Measurements from ENCODE around the gene WDR5.
A peak's percentile ranks its signal among the peaks of the same experiment; 100 is the strongest.

The WDR5 gene

GRCh38 chr9:134155812-134156377 is 20.0 kb downstream of the WDR5 start:
- intact Hi-C loops (cut with DNase I): no loop called here
- DNase-seq: no peak

DNA sequence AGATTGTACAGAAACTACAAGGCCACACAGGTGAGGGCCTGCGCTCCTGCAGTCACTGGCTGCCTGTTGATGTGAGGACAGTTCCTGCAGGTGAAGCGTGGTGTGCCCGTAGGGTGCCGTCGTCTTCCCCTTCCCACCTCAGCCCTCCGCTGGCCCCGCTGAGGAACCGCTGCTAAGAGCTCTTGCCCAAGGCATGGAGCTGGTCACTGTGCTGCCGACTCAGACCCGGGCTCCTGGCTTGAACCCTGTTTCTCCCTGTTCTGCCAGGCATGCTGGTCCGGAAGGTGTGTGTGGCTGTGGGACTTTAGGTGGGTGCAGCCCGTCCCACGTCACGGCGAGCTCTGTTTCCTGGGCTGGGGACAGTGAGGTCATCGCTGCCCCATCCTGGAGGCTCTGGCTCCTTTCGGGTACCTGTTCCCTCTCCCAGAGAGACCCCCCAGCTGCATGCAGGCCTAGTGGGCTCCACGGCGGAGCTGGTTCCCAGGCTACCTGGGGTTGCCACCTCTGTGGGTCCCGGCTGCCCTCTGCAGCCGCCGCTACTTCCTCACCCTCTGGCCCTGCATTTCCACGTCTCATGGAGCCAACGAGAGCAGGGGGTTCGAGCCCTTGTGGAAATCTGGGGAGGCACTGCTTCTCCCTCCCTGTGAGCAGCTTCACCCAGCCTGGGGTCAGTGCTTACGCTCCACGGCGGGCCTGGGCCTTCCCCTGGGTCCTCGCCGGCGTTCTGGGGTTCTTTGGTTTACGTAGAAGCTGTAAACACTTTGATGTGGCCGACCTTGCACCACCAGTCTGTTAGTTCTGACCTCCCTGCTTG is 20.9 kb downstream of the WDR5 start:
- peak in 1 of 10 donors; percentile 76 for DNase-seq
- intact Hi-C loops (cut with DNase I): no loop called here

DNA sequence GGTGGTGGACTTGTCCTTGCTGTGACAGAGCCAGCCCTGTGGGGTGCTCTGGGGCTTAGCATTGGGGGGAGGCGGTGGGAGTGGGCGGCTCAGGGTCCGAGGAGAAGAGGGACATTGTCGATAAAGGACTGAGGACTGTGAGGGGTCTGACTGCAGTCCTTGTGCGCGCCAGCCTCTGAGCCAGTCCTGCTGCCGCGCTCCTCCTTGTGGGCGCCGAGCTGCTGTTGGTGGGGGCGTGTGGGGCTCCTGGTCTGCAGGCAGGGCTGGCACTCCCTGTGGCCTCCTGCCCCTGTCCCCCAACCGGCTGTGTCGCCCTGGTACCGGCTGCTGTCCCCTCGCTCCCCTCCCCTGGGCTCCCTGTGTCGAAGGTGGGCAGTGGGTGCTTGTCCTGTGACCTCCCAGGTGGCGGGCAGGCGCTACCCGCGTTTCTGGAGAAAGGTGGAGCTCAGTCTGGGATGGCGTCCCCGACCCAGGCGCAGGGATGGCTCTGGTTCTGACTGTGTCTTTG is 21.6 kb downstream of the WDR5 start:
- DNase-seq: peak in 2 of 10 donors; percentile 60 to 70
- intact Hi-C loops (cut with DNase I): no loop called here

GRCh38 chr9:134158242-134158641 is 22.4 kb downstream of the WDR5 start:
- intact Hi-C loops (cut with DNase I): no loop called here
- peak in 4 of 10 donors; percentile 26 to 78 (median 51) for DNase-seq

GRCh38 chr9:134158753-134159392 is 23.0 kb downstream of the WDR5 start:
- intact Hi-C loops (cut with DNase I): no loop called here
- peak in 1 of 10 donors; percentile 67 for DNase-seq

- intact Hi-C loops (cut with DNase I): no loop called here
- no peak for DNase-seq
Measured at GRCh38 chr9:134159566-134160245, 23.8 kb downstream of the WDR5 start.

GRCh38 chr9:134161647-134162046 is 25.8 kb downstream of the WDR5 start:
- intact Hi-C loops (cut with DNase I): no loop called here
- no peak for DNase-seq

DNA sequence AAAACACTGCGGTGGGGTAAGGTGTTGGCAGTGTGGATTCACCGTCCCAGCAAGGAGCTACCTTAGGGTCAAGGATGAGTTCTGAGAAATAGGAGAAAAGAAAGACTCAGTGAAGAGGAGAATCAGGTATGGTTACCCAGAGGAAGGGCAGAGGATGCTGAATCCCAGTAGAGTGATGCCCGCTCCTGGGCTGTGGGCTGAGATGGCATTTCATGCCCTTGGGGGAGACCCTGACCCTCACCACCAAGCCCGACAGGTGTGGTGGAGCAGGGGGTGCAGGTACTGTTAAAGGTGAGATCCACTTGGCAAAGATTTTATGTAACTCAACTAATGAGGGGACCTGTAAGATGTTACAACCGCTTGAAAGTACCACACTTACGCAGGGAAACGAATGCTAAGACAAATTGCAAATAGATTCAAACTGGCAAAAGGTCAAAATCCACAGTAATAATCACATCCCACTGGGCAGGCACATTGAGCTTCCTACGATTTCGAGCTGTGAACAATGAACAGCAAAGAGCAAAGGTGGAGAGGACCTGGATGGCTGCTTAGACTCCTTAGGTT is 26.4 kb downstream of the WDR5 start:
- peak in 1 of 10 donors; percentile 70 for DNase-seq
- intact Hi-C loops (cut with DNase I): no loop called here

- intact Hi-C loops (cut with DNase I): no loop called here
- DNase-seq: peak in 1 of 10 donors; percentile 70
Measured at GRCh38 chr9:134162926-134163370, 27.1 kb downstream of the WDR5 start.

- intact Hi-C loops (cut with DNase I): loop anchor here (2.0 kb wide), 1 partner anchor 27 kb away; the partner anchor contains the start of gene WDR5
- DNase-seq: peak in 7 of 10 donors; percentile 45 to 93 (median 51)
Measured at GRCh38 chr9:134163371-134164196, 27.7 kb downstream of the WDR5 start.

DNA sequence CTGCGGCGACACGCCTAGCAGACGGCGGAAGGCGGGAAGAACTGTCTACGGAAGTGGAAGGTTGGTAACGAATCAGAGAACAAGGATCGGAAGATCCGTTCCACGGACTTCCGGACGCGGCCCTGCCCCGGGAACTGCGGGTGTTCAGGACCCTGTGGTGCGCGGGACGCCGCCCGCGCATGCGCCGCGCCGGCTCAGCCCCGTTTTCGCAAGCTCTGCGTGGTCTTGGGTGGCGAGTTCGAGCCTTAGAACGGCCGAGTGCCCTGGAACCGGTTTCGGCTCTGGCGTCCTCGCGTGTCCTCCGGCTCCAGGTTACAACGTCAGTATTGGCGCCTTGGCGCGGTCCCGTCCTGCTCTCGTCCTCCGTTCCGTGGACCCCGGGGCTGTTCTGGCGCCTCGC is 29.0 kb downstream of the WDR5 start:
- DNase-seq: no peak
- intact Hi-C loops (cut with DNase I): loop anchor here (2.0 kb wide), 1 partner anchor 28 kb away; the partner anchor contains the start of gene WDR5

DNA sequence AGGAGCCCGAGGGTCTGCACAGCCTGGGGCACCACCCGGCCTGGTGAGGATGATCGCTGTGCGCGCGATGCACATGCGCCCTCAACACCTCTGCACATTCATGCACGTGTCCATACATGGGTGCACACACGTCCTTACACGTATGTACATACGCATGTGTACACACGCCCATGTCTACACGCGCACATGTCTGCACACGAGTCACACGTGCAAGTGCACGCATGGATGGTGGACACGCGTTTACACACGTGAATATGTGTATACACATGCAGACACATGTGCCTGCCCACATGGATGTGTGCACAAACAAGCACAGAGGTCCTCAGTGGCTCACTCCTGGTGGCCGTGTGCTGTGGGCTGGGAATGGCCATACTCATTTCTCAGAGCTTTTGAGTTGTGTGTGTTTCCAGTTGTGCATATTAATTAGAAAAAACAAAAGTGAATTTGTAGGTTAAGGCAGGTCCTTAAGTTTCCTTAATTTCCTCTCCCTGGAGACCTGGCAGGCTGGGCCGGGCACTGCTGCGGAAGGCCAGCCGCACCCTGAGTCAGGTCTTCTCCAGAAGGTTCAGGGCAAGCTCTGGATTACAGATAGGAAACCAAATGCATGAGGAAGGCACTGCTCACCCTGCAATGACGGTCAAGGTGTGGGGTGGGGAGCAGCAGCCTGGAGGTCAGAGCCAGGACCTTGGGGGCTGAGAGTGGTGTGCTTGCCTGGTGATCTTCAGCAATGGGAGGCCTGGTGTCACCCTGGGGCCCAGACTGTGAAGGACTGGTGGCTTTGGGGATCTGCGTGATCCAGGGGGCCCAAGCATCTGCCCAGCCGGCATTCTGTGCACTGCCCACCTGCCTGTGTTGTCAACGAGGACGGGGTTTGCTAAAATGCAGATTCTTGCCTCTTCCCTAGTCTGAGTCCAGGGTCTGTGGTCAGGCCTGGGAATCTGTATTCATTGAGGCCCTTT is 29.8 kb downstream of the WDR5 start:
- peak in 1 of 10 donors; percentile 81 for DNase-seq
- intact Hi-C loops (cut with DNase I): loop anchor here (2.0 kb wide), 1 partner anchor 29 kb away; the partner anchor contains the start of gene WDR5

DNA sequence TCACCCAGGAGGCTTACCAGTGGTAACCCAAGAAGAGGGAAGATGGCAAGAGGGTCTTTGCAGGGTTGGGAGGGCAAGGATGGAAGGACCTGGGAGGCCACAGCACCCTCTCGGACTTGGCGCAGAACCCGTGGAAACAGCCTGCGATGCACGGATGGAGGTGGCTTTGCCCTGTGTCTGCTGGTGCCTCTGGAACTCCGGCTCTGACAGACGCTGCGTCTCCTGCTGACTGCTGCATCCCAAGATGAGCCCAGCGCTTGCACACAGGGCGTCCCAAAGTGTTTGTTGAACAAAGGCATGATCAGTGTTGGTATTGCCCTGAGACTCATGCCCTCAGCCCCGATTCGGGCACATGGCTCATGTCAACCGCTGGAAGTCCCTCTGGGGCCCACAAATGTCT is 30.5 kb downstream of the WDR5 start:
- intact Hi-C loops (cut with DNase I): no loop called here
- DNase-seq: peak in 1 of 10 donors; percentile 62

- no peak for DNase-seq
- intact Hi-C loops (cut with DNase I): no loop called here
Measured at GRCh38 chr9:134167530-134167931, 31.6 kb downstream of the WDR5 start.

DNA sequence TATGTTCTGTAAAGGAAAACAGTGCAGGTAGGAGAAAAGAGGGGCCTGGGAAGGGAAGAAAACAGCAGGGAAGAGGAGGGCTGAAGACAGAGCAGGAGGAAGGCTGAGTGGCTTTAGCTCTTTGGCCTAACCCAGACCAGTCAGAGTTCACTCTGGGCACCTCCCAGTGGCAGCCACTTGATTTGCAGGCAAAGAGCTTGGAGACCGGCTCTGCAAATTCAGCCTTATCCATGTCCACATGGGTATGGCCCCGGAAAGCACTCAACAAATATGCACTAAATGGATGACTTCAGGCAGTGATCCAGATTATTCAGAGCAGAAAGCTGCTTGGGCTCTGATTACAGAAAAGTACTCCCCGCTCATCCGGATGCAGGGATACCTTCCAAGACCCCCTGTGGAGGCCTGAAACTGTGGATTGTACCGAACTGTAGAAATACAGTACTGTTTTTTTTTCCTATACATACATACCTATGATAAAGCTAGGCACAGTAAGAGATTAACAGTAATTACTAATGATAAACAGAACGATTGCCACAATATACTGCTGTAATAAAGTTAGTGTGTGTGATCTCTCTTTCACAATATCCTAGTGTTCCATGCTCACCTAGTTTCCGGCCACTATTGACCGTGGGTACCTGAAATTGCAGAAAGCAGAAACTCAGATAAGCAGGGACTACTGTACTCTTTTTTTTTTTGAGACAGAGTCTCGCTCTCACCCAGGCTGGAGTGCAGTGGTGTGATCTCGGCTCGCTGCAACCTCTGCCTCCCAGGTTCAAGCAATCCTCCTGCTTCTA is 33.1 kb downstream of the WDR5 start:
- DNase-seq: no peak
- intact Hi-C loops (cut with DNase I): no loop called here

DNA sequence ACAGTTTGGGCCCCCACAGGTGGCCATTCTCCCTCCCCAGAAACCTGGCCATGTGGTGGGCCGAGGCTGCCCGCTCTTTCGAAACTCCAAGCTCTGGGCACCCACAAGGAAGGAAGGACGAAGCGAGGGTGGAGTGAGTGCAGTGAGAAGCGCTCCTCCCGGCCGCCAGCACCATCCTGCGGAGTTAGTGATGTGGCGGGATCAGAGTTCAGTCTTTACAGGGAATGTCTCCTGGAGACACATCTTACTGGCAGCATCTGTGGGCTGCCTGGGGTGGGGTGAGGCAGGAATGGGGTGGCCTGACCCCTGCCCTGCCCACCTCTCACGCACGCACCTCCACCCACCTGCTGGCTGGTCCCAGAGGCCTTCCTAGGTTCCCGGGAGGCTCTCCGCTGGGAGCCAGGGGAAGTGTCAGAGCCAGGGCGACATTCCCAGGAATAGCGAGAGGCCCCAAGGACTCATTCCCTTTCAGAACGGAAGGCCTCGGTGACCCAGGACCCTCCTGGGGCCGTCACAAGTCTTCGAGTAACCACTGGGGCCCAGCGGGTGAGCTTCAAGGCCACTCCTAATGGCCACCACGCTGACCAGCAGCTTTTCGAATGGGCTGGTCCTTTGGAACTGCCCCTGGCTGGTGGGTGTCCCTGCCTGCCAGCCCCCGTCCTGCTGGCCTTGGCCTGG is 34.0 kb downstream of the WDR5 start:
- no peak for DNase-seq
- intact Hi-C loops (cut with DNase I): loop anchor here (1.0 to 10.0 kb wide), 2 partner anchors 155 to 273 kb away; partner anchors contain the start of gene RXRA
